IMR-90 (cell line): ENCODE results near the gene ARHGEF9. TPM values are rescaled to one million over a fixed set of nuclear protein-coding genes. Genes with fewer than 3 reads are reported as not detected.

Experiments
- ATAC-seq: fragments of 200-7000 bp; cut with Tn5 transposase; 2 replicates; pipeline ENCODE4 v1.9.1; 2020; ENCODE audit warnings: low read depth, mild to moderate bottlenecking, moderate library complexity
- BruUV-seq: library from RNA; stranded (reverse); fragments of 400-500 nt; replicated peaks from 2 replicates; lab custom pipeline; 2021; lab: Mats Ljungman, UMichigan
- CTCF ChIA-PET: fragments of 300-600 bp; formaldehyde crosslinking; extraction: SDS; loops from one replicate; lab custom pipeline; 2021; ENCODE audit warnings: antibody characterized with exemption; lab: Yijun Ruan, JAX
- POLR2A ChIA-PET: fragments of 300-600 bp; sonication (Branson Sonifier 250); formaldehyde crosslinking; loops from one replicate; lab custom pipeline; 2022; ENCODE audit warnings: antibody characterized with exemption; ENCODE audit not compliant: unreplicated experiment; lab: Charles Lee
- DNase-seq: peaks from one replicate; pipeline ENCODE4 v3.0.0; 2013
- H2AFZ ChIP-seq: replicated peaks from 2 replicates; pipeline ENCODE3; 2013; ENCODE audit warnings: low read length, mild to moderate bottlenecking; ENCODE audit not compliant: poor library complexity
- H2AK5ac ChIP-seq: 2 replicates; pipeline ENCODE4 v1.6.1; 2013; ENCODE audit warnings: low read depth, low read length, inconsistent platforms
- H2AK9ac ChIP-seq: replicated peaks from 2 replicates; pipeline ENCODE3; 2013; ENCODE audit warnings: mild to moderate bottlenecking, low read depth, low read length, moderate library complexity; ENCODE audit not compliant: poor library complexity
- H2BK120ac ChIP-seq: 2 replicates; pipeline ENCODE4 v1.6.1; 2013; ENCODE audit warnings: low read depth, low read length, inconsistent platforms
- H2BK15ac ChIP-seq: 3 replicates; pipeline ENCODE4 v1.6.1; 2013; ENCODE audit warnings: low read depth, low read length, inconsistent platforms
- H2BK20ac ChIP-seq: 2 replicates; pipeline ENCODE4 v1.6.1; 2013; ENCODE audit warnings: low read depth, mild to moderate bottlenecking, inconsistent platforms, low read length, moderate library complexity
- H2BK5ac ChIP-seq: 2 replicates; pipeline ENCODE4 v1.6.1; 2013; ENCODE audit warnings: mild to moderate bottlenecking, low read depth, low read length, inconsistent platforms; ENCODE audit not compliant: poor library complexity, severe bottlenecking
- H3K14ac ChIP-seq: replicated peaks from 2 replicates; pipeline ENCODE4 v1.6.1; 2013; ENCODE audit warnings: low read depth, low read length, inconsistent platforms
- H3K18ac ChIP-seq: 2 replicates; pipeline ENCODE4 v1.6.1; 2013; ENCODE audit warnings: low read depth, low read length, control low read depth
- H3K23ac ChIP-seq: 2 replicates; pipeline ENCODE4 v1.6.1; 2013; ENCODE audit warnings: low read depth, low read length, inconsistent platforms
- H3K27ac ChIP-seq: 2 replicates; pipeline ENCODE4 v1.5.1; 2013; ENCODE audit warnings: mild to moderate bottlenecking, control low read depth, low read length; ENCODE audit not compliant: insufficient read depth
- H3K27me3 ChIP-seq: 2 replicates; pipeline ENCODE4 v1.6.1; 2013; ENCODE audit warnings: low read length; ENCODE audit not compliant: control insufficient read depth, insufficient read depth
- H3K36me3 ChIP-seq: 2 replicates; pipeline ENCODE4 v1.6.1; 2013; ENCODE audit warnings: low read length, mixed read lengths; ENCODE audit not compliant: control insufficient read depth, insufficient read depth
- H3K4ac ChIP-seq: 2 replicates; pipeline ENCODE4 v1.6.1; 2013; ENCODE audit warnings: low read depth, low read length, inconsistent platforms
- H3K4me1 ChIP-seq: 2 replicates; pipeline ENCODE4 v1.6.1; 2013; ENCODE audit warnings: low read length, mixed read lengths; ENCODE audit not compliant: control insufficient read depth, insufficient read depth
- H3K4me2 ChIP-seq: 2 replicates; pipeline ENCODE4 v1.6.1; 2013; ENCODE audit warnings: low read depth, mild to moderate bottlenecking, control low read depth, low read length, moderate library complexity
- H3K4me3 ChIP-seq: 2 replicates; pipeline ENCODE4 v1.5.1; 2013; ENCODE audit warnings: low read depth, mild to moderate bottlenecking, control low read depth, low read length, moderate library complexity; ENCODE audit not compliant: insufficient read depth
- H3K56ac ChIP-seq: 2 replicates; pipeline ENCODE4 v1.6.1; 2013; ENCODE audit warnings: low read length, inconsistent platforms; ENCODE audit not compliant: insufficient read depth; ENCODE audit errors: extremely low read depth
- H3K79me1 ChIP-seq, 2 experiments: 2 replicates each; pipeline ENCODE4 v1.6.1; 2013; ENCODE audit warnings: low read length in 2 of 2, inconsistent platforms in 1 of 2, low read depth in 1 of 2
- H3K9ac ChIP-seq: 2 replicates; pipeline ENCODE4 v1.6.1; 2013; ENCODE audit warnings: low read depth, low read length, control low read depth
- H3K9me1 ChIP-seq: 2 replicates; pipeline ENCODE4 v1.6.1; 2013; ENCODE audit warnings: low read length, inconsistent platforms; ENCODE audit not compliant: insufficient read depth
- H3K9me3 ChIP-seq: 2 replicates; pipeline ENCODE4 v1.6.1; 2013; ENCODE audit warnings: low read length; ENCODE audit not compliant: control insufficient read depth, insufficient read depth
- H4K20me1 ChIP-seq: 2 replicates; pipeline ENCODE4 v1.6.1; 2013; ENCODE audit warnings: low read length, inconsistent platforms; ENCODE audit not compliant: insufficient read depth
- H4K5ac ChIP-seq: 2 replicates; pipeline ENCODE4 v1.6.1; 2013; ENCODE audit warnings: mild to moderate bottlenecking, low read depth, low read length, control low read depth
- H4K8ac ChIP-seq, 2 experiments: 2 replicates each; pipeline ENCODE4 v1.6.1; 2013; ENCODE audit warnings: low read depth in 2 of 2, low read length in 2 of 2, control low read depth in 1 of 2, inconsistent platforms in 1 of 2
- H4K91ac ChIP-seq: 2 replicates; pipeline ENCODE4 v1.6.1; 2013; ENCODE audit warnings: low read depth, low read length, inconsistent platforms; ENCODE audit not compliant: insufficient read depth
- ELK1 ChIP-seq: fragments of 150-350 bp; IDR thresholded peaks from 2 replicates; pipeline ENCODE4 v1.6.1; 2016; ENCODE audit warnings: low read depth, mild to moderate bottlenecking, low read length, moderate library complexity, borderline replicate concordance
- MAFK ChIP-seq: IDR thresholded peaks from 2 replicates; pipeline ENCODE4 v1.6.1; 2012; ENCODE audit warnings: low read depth, low read length, improper control_type of control experiment
- POLR2A ChIP-seq: IDR thresholded peaks from 2 replicates; pipeline ENCODE4 v1.6.1; 2012; ENCODE audit warnings: mild to moderate bottlenecking, low read depth, low read length
- RAD21 ChIP-seq: IDR thresholded peaks from 2 replicates; pipeline ENCODE4 v1.6.1; 2012; ENCODE audit warnings: low read length, improper control_type of control experiment
- USF2 ChIP-seq: fragments of 150-350 bp; IDR thresholded peaks from 2 replicates; pipeline ENCODE4 v1.6.1; 2017; ENCODE audit warnings: mild to moderate bottlenecking, antibody characterized with exemption, low read length, low read depth
- WGBS, 2 experiments: methylation state at CpG; one replicate each; pipeline versions ENCODE4 v1.1.5 to v1.1.7; 2013; ENCODE audit warnings: missing lambda C conversion rate in 2 of 2; ENCODE audit not compliant: insufficient read length in 1 of 2; ENCODE audit errors: extremely low coverage in 2 of 2; 5-methylcytosine and 5-hydroxymethylcytosine counted together
- dilution Hi-C: fragments of 300-500 bp; cut with HindIII; formaldehyde crosslinking; loops from one replicate; pipeline ENCODE4 v1.14.3; 2018; ENCODE audit warnings: low sequenced_read_pairs; ENCODE audit not compliant: unreplicated experiment
- in situ Hi-C: fragments of 300-500 bp; cut with MboI; formaldehyde crosslinking; loops from 3 replicates; pipeline ENCODE4 v1.14.3; 2019; ENCODE audit warnings: low sequenced_read_pairs, inconsistent platforms, mixed read lengths
- intact Hi-C: fragments of 100-400 bp; cut with micrococcal nuclease; formaldehyde crosslinking; loops from 2 replicates; pipeline ENCODE4 v1.10.0; 2022
- polyA plus RNA-seq, 3 experiments: library from polyadenylated mRNA; depleted of rRNA; stranded (reverse); fragments of >200 nt; gene quantifications; 2 replicates each; pipeline ENCODE4 v1.2.3, GENCODE V29; 2012; ENCODE audit warnings: low replicate concordance in 1 of 3
- total RNA-seq: library from RNA; depleted of rRNA; stranded (reverse); fragments of >200 nt; gene quantifications from 2 replicates; pipeline ENCODE4 v1.2.3, GENCODE V29; 2012

ARHGEF9 gene
- total and polyA plus RNA-seq, 2 of the 4 experiments (the other 2 are of a cell fraction) = 7.1 to 11.8 TPM

- Histone ChIP-seq H3K4ac (no peak overlapping the region), H3K56ac (no peak overlapping the region), H4K20me1 (no peaks in the 10 kb centered on the region), H4K91ac (no peak overlapping the region), H2AK5ac (no peak overlapping the region), H3K36me3 (no peaks in the 10 kb centered on the region), H2BK120ac (no peak overlapping the region), H4K8ac (no peak overlapping the region), H2AK9ac (no peak overlapping the region), H2BK5ac (no peak overlapping the region), H2BK20ac (no peak overlapping the region), H4K5ac (no peak overlapping the region), H3K27me3 (peaks cover 1% of the 10 kb centered on the region; the same call in 1 of the 2 replicates), H3K4me2 (peak overlapping the region; percentile 68; the same call in 1 of the 2 replicates), H3K9ac (no peak overlapping the region), H3K27ac (no peak overlapping the region), H3K9me3 (no peaks in the 10 kb centered on the region), H3K4me3 (peak overlapping the region; percentile 18), H3K18ac (no peak overlapping the region), H3K79me1 (no peaks in the 10 kb centered on the region), H3K4me1 (no peaks in the 10 kb centered on the region), H2BK15ac (no peak overlapping the region), H2AFZ (no peak overlapping the region), H3K14ac (no peak overlapping the region), H3K23ac (no peak overlapping the region), H3K9me1 (no peaks in the 10 kb centered on the region)
- TF ChIP-seq MAFK (no peak), POLR2A (no peak), ELK1 (no peak), USF2 (no peak), RAD21 (no peak)
- in situ Hi-C loops (no loop called here), intact Hi-C loops (no loop called here), dilution Hi-C loops (no loop called here)
- BruUV-seq = no TSS peak
- CTCF ChIA-PET = no interaction called here
- no CpG with 5 or more reads among the region's 4 CpGs for WGBS, 2 experiments
- DNase-seq (no peak), ATAC-seq (no peak)
- POLR2A ChIA-PET = no interaction called here
Observed at GRCh38 chrX:63785708-63786040, 660 bp upstream of the ARHGEF9 start.
